ENCODE data around the gene LRRC2.
A peak's percentile ranks its signal among the peaks of the same experiment; 100 is the strongest.
"Not testable (repeated sequence)": the region's sequence is repeated elsewhere in the genome, so short reads cannot be mapped to it uniquely, and the experiment has no call there.

The LRRC2 gene

DNA sequence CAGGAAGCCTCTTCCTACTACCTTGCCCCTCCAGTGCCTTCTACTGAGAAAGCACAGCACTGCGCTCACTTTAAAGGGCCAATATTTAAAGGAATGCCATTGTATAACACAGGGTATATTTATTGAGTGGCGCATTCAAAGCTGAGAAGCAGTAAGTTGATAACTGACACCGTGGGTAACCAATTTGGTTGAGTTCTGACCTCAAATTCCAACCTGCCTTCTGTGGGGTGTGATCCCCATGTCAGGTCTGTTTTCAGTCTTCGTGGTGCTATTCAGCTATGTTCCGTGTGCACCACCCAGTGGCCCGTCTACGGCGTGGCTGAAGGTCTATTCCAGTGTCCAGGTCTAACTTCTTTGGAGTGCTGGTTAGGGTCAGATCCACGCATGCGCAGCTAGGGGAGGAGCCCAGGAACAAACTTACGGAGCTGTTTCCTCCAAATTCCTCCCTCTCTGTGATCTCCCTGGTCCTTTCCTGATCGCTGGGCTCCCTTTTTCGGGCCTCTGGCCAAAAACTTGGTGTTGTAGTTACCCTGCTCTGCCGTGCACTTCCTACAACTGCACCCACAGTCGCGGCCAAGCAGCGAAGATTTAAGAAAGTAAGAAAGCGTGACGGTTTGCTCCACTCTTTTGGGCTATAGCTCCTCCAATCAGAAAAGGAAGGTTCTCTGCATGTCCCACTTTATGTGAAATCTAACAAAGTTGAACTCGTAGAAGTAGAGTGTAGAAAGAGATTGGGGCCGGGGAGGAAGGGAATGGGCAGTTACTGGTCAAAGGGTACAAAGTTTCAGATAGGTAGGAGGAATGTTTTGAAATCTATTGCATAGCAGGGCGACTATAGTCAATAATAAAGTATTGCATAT, 7.7 kb downstream of the LRRC2 start:
- DNase-seq (ENCODE audit: low read depth in 2 of 3, low spot score in 1 of 3), result peak in 2 of 3 donors; percentile 49 to 53

DNA sequence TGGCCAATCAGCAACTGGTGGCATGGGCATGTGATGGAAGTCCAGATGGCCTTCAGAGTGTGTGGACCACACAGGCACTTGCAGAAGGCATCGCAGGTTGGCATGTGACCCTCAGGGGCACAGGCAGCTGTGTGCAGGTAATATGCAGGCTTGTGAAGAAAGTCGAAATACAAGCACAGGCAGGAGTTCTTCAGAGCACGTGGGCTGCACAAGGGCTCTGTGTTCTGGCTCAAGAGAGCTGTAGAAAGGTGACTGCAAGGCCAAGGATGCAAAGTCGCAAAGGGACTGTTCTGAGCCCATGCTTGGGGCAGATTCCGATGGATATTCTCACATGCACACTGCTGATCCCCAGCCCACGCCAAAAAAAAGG, 8.3 kb downstream of the LRRC2 start:
- no peak for DNase-seq (ENCODE audit: low read depth in 2 of 3, low spot score in 1 of 3)

- no peak for DNase-seq (ENCODE audit: low read depth in 2 of 3, low spot score in 1 of 3)
Measured at GRCh38 chr3:46553154-46553553, 12.9 kb downstream of the LRRC2 start.

GRCh38 chr3:46552538-46552937, 13.6 kb downstream of the LRRC2 start:
- DNase-seq (ENCODE audit: low read depth in 2 of 3, low spot score in 1 of 3), result no peak

DNA sequence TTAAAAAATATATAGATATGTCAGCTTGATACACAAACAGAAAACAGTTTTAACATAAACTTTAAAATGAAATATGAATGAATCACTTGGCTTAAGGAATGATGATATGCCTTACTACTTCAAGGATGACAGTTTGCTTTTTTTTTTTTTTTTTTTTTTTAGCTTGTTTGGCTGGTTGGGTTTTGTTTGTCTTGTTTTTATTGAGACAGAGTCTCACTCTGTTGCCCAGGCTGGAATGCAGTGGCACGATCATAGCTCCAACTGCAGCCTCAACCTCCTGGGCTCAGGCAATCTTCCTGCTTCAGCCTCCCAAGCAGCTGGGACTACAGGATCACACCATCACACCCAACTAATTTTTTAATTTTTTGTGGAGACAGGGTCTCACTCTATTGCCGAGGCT, 14.5 kb downstream of the LRRC2 start:
- no peak for DNase-seq (ENCODE audit: low read depth in 2 of 3, low spot score in 1 of 3)

GRCh38 chr3:46549989-46550388, 16.1 kb downstream of the LRRC2 start:
- DNase-seq (ENCODE audit: low read depth in 2 of 3, low spot score in 1 of 3), result no peak

DNA sequence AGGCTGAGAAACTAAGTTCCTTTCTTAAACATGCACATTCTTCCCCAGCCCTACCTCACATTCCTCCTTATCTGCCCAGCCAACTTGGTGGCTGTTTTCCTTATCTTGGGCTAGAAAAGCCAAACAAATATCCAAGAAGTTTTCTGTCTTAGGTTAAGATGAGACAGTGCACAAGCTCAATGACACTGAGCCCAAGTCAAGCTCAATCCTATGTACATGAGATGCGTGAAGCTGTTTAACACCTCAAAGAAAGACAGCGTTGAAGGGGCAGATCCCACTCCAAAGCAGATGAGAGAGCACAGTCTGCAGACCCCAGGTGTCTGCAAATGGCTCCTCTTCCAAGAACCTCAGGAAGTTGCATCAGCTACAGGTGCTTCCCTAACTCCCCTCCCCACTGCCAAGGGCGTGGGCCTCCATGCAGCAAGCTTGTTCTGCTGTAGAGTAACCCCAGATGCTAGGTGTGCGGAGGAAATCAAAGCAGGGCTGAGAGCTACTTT, 16.6 kb downstream of the LRRC2 start:
- no peak for DNase-seq (ENCODE audit: low read depth in 2 of 3, low spot score in 1 of 3)

GRCh38 chr3:46548611-46549010, 17.5 kb downstream of the LRRC2 start:
- not testable (repeated sequence) for DNase-seq (ENCODE audit: low read depth in 2 of 3, low spot score in 1 of 3)

- no peak for DNase-seq (ENCODE audit: low read depth in 2 of 3, low spot score in 1 of 3)
Measured at GRCh38 chr3:46546896-46547440, 19.1 kb downstream of the LRRC2 start.

DNA sequence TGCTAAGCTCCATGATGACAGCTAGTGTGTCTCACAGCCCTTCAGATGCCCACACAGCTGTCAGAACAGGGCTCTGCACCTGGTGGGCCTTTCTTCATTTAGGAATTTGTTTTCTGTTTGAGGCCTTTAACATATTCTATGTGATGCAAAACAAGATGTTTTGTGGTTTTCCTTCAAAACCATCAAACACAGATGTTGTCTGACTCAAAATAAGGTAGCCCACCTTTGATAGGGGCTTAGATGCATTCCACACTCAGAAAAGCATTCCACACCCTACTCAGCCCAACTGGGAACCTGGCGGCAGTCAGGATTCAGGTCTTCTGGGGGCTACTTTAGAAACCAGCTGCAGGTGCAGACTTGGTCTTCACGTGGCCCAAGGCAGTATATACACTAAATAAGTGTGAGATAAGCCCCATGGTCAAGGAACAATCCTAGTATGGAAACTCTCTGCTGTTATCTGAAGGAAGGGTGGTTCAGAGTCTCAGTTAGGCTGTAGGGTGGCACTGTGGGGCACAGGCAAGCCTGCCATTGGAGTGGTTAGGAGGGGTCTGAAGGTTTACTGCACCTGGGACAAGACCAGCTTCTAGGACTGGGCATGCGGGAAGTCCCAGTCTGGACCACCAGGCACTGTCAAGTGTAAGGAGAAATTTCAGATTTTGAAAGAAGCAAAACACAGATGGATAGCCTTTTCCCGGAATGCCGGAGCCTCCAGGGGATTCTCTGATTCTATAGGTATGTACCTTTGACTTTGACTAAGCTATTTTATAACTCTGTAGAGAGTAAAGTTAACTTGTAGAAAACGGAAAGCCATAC, 20.1 kb downstream of the LRRC2 start:
- DNase-seq (ENCODE audit: low read depth in 2 of 3, low spot score in 1 of 3), result no peak

- DNase-seq (ENCODE audit: low read depth in 2 of 3, low spot score in 1 of 3), result no peak
Measured at GRCh38 chr3:46544771-46545503, 21.2 kb downstream of the LRRC2 start.

DNA sequence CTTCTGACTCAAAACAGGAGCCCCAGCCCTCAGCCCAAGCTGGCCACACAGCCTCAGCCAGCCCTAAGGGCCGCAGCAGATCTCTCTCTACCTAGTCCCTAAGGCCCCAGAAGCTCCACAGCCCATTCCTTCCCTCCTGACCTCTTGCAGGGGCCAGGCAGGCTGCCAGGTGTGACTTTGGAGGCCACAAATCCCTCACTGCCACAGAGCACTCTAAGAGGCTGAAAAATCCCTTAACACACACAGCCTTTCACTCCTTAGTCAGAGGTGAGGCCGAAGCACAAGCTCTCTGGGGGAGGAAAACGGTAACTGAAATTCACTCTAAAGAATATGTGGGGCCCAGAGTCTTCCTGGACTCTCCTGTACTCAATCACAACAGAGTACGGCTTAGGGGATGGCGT, 23.3 kb downstream of the LRRC2 start:
- no peak for DNase-seq (ENCODE audit: low read depth in 2 of 3, low spot score in 1 of 3)

DNA sequence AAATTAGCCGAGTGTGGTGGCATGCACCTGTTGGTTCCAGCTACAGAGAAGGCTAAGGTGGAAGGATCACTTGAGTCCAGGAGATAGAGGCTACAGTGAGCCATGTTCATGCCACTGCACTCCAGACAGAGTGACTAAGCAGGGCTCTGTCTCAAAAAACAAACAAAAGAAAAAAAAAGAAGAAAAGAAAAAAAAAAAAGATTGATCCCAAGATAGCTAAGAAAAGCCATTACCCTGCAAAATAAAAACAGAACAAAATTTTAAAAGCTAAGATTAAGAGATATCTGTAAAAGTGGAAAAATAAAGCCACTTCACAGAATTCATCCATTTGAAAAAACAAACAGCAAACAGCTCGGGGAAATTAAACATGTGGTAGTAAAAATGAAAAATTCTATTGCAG, 23.8 kb downstream of the LRRC2 start:
- no peak for DNase-seq (ENCODE audit: low read depth in 2 of 3, low spot score in 1 of 3)

DNA sequence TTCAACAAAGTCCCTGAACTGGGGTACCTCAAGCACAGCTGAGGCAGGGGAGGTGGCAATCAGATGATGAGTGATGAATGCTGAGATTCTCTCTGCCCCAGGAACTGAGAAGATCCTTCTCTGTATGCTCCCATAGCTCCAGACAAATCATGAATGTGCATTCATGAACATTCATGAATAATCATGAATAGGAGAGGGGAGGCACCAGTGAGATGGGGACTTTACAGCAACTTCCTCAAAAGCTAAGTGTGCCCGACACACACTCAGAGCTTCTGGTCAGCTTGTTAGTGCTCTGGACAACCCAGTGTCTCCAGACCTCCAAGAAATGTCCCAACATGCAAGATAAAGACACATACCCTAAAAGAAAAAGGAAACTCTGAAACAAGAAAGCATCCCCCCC, 24.3 kb downstream of the LRRC2 start:
- no peak for DNase-seq (ENCODE audit: low read depth in 2 of 3, low spot score in 1 of 3)

- DNase-seq (ENCODE audit: low read depth in 2 of 3, low spot score in 1 of 3), result no peak
Measured at GRCh38 chr3:46540550-46540949, 25.6 kb downstream of the LRRC2 start.

- no peak for DNase-seq (ENCODE audit: low read depth in 2 of 3, low spot score in 1 of 3)
Measured at GRCh38 chr3:46539443-46540005, 26.6 kb downstream of the LRRC2 start.

GRCh38 chr3:46538803-46539442, 27.2 kb downstream of the LRRC2 start:
- peak; percentile 41 to 58 (median 49) for DNase-seq (ENCODE audit: low read depth in 2 of 3, low spot score in 1 of 3)

GRCh38 chr3:46538425-46538802, 27.7 kb downstream of the LRRC2 start:
- DNase-seq (ENCODE audit: low read depth in 2 of 3, low spot score in 1 of 3), result not testable (repeated sequence)

- no peak for DNase-seq (ENCODE audit: low read depth in 2 of 3, low spot score in 1 of 3)
Measured at GRCh38 chr3:46537779-46538178, 28.3 kb downstream of the LRRC2 start.

DNA sequence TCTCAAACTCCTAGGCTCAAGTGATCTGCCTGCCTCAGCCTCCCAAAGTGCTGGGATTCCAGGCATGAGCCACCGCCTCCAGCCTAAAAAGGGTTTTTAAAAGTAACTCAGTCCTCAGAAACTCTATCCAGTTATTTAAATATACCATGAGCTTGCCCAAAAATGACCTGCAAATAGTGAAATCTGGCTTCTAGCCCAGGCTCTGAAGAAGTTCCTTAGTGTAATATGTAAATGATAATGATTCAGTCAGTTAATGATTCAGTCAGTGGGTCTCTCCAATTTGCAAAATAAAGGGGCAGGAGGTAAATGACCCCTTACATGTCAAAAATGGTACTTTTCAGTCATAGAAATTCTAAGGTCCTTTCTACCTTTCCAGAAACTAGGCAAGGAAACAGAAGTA, 28.8 kb downstream of the LRRC2 start:
- DNase-seq (ENCODE audit: low read depth in 2 of 3, low spot score in 1 of 3), result no peak

All from stimulated activated CD4-positive, alpha-beta T cell treated with anti-CD3 and anti-CD28 coated beads, Interleukin-12 subunit alpha, Interleukin-12 subunit beta, amount 100 ng/mL, for 48 hours (primary cell).